Posterior vena cava (tissue), 2 donors: ENCODE measurements around the gene SEC14L5. TPM values are rescaled to one million over a fixed set of nuclear protein-coding genes. Genes with fewer than 3 reads are reported as not detected.
A peak's percentile ranks its signal among the peaks of the same experiment; 100 is the strongest.

Experiments used
- DNase-seq: peaks from one replicate; pipeline ENCODE4 v3.0.0-alpha.2; 2020; ENCODE audit warnings: low spot score
- intact Hi-C, 2 donors: fragments of 100-400 bp; cut with DNase I; formaldehyde crosslinking; loops; one replicate each; pipeline versions ENCODE4 v1.14.1 to v1.14.2; 2022 to 2023
- total RNA-seq, 2 donors: library from RNA; stranded (reverse); fragmentation: NEBNext Ultra II Directional; extraction: Animal tissue kit (Norgen Biotek cat#: 25700); gene quantifications; one replicate each; pipeline ENCODE4 v1.2.1, GENCODE V29; 2021
- donor health status: DM: yes; HTN: yes; CAD: no.
- donor health status: DM: yes; HTN: yes; CAD: no.

Gene SEC14L5
- total RNA-seq, 2 donors from 2014 or later, result 0.86 to 1.1 TPM

- intact Hi-C loops, result no loop called here
- DNase-seq, result no peak
These were observed 64.4 kb downstream of the SEC14L5 start for GRCh38 chr16:5022521-5022920.

GRCh38 chr16:5024632-5025031 is 66.5 kb downstream of the SEC14L5 start:
- DNase-seq, result no peak
- intact Hi-C loops, result no loop called here

- intact Hi-C loops, result no loop called here
- no peak for DNase-seq
These were observed 67.1 kb downstream of the SEC14L5 start for GRCh38 chr16:5025171-5025632.

- peak; percentile 25 for DNase-seq
- intact Hi-C loops, result no loop called here
These were observed 68.5 kb downstream of the SEC14L5 start for GRCh38 chr16:5026664-5027063.

GRCh38 chr16:5027086-5027485 is 69.0 kb downstream of the SEC14L5 start:
- intact Hi-C loops, result no loop called here
- DNase-seq, result peak; percentile 71

- DNase-seq, result peak; percentile 76
- intact Hi-C loops, result no loop called here
These were observed 69.6 kb downstream of the SEC14L5 start for GRCh38 chr16:5027575-5028235.

GRCh38 chr16:5028950-5029475 is 70.9 kb downstream of the SEC14L5 start:
- intact Hi-C loops, result no loop called here

GRCh38 chr16:5030251-5030870 is 72.2 kb downstream of the SEC14L5 start:
- peak; percentile 72 for DNase-seq
- intact Hi-C loops, result no loop called here

More at GRCh38 chr16:5028950-5029475, 70.9 kb downstream of the SEC14L5 start:
- DNase-seq, result peak; percentile 37

GRCh38 chr16:5031601-5032000 is 73.5 kb downstream of the SEC14L5 start:
- intact Hi-C loops, result no loop called here
- DNase-seq, result peak; percentile 71

GRCh38 chr16:5032748-5033167 is 74.6 kb downstream of the SEC14L5 start:
- peak; percentile 72 for DNase-seq
- intact Hi-C loops, result no loop called here

GRCh38 chr16:5033256-5034166 is 75.4 kb downstream of the SEC14L5 start, which contains the start of gene NAGPA:
Gene NAGPA (minus strand): TSS chr16:5033935. CDS start chr16:5033914, 21 bp downstream.
- intact Hi-C loops, result no loop called here
- peak; percentile 97 for DNase-seq

- intact Hi-C loops, result no loop called here
- no peak for DNase-seq
These were observed 76.0 kb downstream of the SEC14L5 start for GRCh38 chr16:5034167-5034523.

- DNase-seq, result no peak
- intact Hi-C loops, result no loop called here
These were observed 77.7 kb downstream of the SEC14L5 start for GRCh38 chr16:5035909-5036227.

- intact Hi-C loops, result no loop called here
- no peak for DNase-seq
These were observed 78.4 kb downstream of the SEC14L5 start for GRCh38 chr16:5036228-5037156.

GRCh38 chr16:5040451-5040850 is 82.3 kb downstream of the SEC14L5 start:
- intact Hi-C loops, result no loop called here
- peak; percentile 32 for DNase-seq

- DNase-seq, result no peak
- intact Hi-C loops, result no loop called here
These were observed 83.5 kb downstream of the SEC14L5 start for GRCh38 chr16:5041600-5042133.

- DNase-seq, result peak; percentile 61
- intact Hi-C loops, result no loop called here
These were observed 84.5 kb downstream of the SEC14L5 start for GRCh38 chr16:5042574-5043171.

- DNase-seq, result peak; percentile 25
These were observed 85.9 kb downstream of the SEC14L5 start for GRCh38 chr16:5044011-5044540.

More at GRCh38 chr16:5044011-5044540, 85.9 kb downstream of the SEC14L5 start:
- intact Hi-C loops, result no loop called here
